Measurements from ENCODE around the gene HMGN5.
A peak's percentile ranks its signal among the peaks of the same experiment; 100 is the strongest.

The HMGN5 gene

DNA sequence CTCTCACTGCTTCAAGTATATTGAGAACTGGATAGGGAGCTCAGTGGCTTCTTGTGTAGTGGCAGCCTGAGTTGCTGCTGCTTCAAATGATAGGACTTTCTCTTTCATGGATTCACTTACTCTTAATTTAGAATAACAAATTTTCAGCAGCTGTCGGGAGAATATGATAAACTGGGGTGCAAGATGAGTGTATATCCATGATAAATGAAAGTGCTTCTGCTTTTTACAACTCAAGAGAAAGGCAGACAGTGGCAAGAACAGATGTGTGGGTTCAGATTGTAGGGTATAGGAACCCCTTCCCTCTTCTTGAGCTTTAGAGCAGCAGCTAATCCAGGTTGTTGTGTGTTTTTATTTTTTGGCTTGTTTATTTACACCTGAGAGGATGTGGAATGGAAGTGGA, 1.2 kb upstream of the HMGN5 start:
- no peak for DNase-seq (ENCODE audit: low read depth in 1 of 2, low spot score in 1 of 2)
- no peak for TF ChIP-seq GABPA (IDR thresholded peaks at IDR 0.05; ENCODE audit: low read depth)
- no peak for TF ChIP-seq POLR2AphosphoS5 (IDR thresholded peaks at IDR 0.05; ENCODE audit: low read depth)
- TF ChIP-seq, protein P1, sequence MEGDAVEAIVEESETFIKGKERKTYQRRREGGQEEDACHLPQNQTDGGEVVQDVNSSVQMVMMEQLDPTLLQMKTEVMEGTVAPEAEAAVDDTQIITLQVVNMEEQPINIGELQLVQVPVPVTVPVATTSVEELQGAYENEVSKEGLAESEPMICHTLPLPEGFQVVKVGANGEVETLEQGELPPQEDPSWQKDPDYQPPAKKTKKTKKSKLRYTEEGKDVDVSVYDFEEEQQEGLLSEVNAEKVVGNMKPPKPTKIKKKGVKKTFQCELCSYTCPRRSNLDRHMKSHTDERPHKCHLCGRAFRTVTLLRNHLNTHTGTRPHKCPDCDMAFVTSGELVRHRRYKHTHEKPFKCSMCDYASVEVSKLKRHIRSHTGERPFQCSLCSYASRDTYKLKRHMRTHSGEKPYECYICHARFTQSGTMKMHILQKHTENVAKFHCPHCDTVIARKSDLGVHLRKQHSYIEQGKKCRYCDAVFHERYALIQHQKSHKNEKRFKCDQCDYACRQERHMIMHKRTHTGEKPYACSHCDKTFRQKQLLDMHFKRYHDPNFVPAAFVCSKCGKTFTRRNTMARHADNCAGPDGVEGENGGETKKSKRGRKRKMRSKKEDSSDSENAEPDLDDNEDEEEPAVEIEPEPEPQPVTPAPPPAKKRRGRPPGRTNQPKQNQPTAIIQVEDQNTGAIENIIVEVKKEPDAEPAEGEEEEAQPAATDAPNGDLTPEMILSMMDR (IDR thresholded peaks at IDR 0.05; ENCODE audit: insufficient read depth, low read length): no peak
- TF ChIP-seq SPI1 (IDR thresholded peaks at IDR 0.05; ENCODE audit: borderline replicate concordance, low read depth): no peak
- TF ChIP-seq, protein P2, sequence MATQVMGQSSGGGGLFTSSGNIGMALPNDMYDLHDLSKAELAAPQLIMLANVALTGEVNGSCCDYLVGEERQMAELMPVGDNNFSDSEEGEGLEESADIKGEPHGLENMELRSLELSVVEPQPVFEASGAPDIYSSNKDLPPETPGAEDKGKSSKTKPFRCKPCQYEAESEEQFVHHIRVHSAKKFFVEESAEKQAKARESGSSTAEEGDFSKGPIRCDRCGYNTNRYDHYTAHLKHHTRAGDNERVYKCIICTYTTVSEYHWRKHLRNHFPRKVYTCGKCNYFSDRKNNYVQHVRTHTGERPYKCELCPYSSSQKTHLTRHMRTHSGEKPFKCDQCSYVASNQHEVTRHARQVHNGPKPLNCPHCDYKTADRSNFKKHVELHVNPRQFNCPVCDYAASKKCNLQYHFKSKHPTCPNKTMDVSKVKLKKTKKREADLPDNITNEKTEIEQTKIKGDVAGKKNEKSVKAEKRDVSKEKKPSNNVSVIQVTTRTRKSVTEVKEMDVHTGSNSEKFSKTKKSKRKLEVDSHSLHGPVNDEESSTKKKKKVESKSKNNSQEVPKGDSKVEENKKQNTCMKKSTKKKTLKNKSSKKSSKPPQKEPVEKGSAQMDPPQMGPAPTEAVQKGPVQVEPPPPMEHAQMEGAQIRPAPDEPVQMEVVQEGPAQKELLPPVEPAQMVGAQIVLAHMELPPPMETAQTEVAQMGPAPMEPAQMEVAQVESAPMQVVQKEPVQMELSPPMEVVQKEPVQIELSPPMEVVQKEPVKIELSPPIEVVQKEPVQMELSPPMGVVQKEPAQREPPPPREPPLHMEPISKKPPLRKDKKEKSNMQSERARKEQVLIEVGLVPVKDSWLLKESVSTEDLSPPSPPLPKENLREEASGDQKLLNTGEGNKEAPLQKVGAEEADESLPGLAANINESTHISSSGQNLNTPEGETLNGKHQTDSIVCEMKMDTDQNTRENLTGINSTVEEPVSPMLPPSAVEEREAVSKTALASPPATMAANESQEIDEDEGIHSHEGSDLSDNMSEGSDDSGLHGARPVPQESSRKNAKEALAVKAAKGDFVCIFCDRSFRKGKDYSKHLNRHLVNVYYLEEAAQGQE (IDR thresholded peaks at IDR 0.05; ENCODE audit: insufficient replicate concordance, low read depth): no peak
- Histone ChIP-seq H3K27me3 (ENCODE audit: insufficient read depth, poor library complexity, severe bottlenecking) (no peaks in the 10 kb centered on the region), H3K27ac (replicated peaks) (peak overlapping the region; percentile 96), H3K4me3 (replicated peaks; ENCODE audit: insufficient read depth, low read length) (peak overlapping the region; percentile 56)

DNA sequence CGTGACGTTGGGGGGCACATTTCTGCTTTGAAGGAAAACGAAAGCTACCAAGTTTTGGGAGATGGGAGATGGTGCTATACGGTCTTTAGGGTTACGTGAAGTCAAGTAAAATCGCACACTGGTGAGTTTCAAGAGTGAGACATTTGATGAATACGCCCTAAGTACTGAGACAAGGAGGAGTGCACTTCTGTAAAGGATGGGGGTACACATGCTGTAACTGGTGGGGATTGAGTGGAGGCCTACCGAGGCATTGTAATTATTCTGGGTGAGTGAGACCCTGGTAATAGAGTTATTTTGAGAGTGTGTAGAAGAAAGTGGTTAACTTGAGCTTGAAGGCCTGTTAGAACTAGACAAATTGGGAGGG, 725 bp upstream of the HMGN5 start:
- peak overlapping the region; percentile 96 for H3K27ac ChIP-seq (replicated peaks)
- TF ChIP-seq POLR2AphosphoS5 (IDR thresholded peaks at IDR 0.05; ENCODE audit: low read depth): no peak
- TF ChIP-seq, protein P1 (IDR thresholded peaks at IDR 0.05; ENCODE audit: insufficient read depth, low read length): no peak
- TF ChIP-seq SPI1 (IDR thresholded peaks at IDR 0.05; ENCODE audit: borderline replicate concordance, low read depth): no peak
- TF ChIP-seq, protein P2 (IDR thresholded peaks at IDR 0.05; ENCODE audit: insufficient replicate concordance, low read depth): no peak
- no peak for TF ChIP-seq GABPA (IDR thresholded peaks at IDR 0.05; ENCODE audit: low read depth)
- peak overlapping the region; percentile 56 for H3K4me3 ChIP-seq (replicated peaks; ENCODE audit: insufficient read depth, low read length)
- no peak for DNase-seq (ENCODE audit: low read depth in 1 of 2, low spot score in 1 of 2)
- no peaks in the 10 kb centered on the region for H3K27me3 ChIP-seq (ENCODE audit: insufficient read depth, poor library complexity, severe bottlenecking)

- Histone ChIP-seq H3K27me3 (ENCODE audit: insufficient read depth, poor library complexity, severe bottlenecking) (no peaks in the 10 kb centered on the region), H3K27ac (replicated peaks) (peak overlapping the region; percentile 96), H3K4me3 (replicated peaks; ENCODE audit: insufficient read depth, low read length) (peak overlapping the region; percentile 56)
- DNase-seq (ENCODE audit: low read depth in 1 of 2, low spot score in 1 of 2): no peak
- TF ChIP-seq, protein P2 (IDR thresholded peaks at IDR 0.05; ENCODE audit: insufficient replicate concordance, low read depth): no peak
- TF ChIP-seq GABPA (IDR thresholded peaks at IDR 0.05; ENCODE audit: low read depth) (no peak), POLR2AphosphoS5 (IDR thresholded peaks at IDR 0.05; ENCODE audit: low read depth) (no peak), SPI1 (IDR thresholded peaks at IDR 0.05; ENCODE audit: borderline replicate concordance, low read depth) (no peak)
- TF ChIP-seq, protein P1 (IDR thresholded peaks at IDR 0.05; ENCODE audit: insufficient read depth, low read length): no peak
Observed at GRCh38 chrX:81201071-81201470, 642 bp downstream of the HMGN5 start.
